Measurements from ENCODE around the gene PDCD5. TPM values are rescaled to one million over a fixed set of nuclear protein-coding genes. Genes with fewer than 3 reads are reported as not detected.
"Not testable (repeated sequence)": the region's sequence is repeated elsewhere in the genome, so short reads cannot be mapped to it uniquely, and the experiment has no call there.

PDCD5 gene
- total RNA-seq, 1 donor from 2014 or later: 64.3 TPM

GRCh38 chr19:32572700-32573491 lies 8.1 kb upstream of the PDCD5 start:
- ATAC-seq; intact Hi-C loops (cut with DNase I); DNase-seq (ENCODE audit: low spot score): not testable (repeated sequence)

- DNase-seq (ENCODE audit: low spot score) (no peak), ATAC-seq (no peak)
- intact Hi-C loops (cut with DNase I): no loop called here
Measured at GRCh38 chr19:32573492-32573794, 7.5 kb upstream of the PDCD5 start.

- ATAC-seq: no peak
- DNase-seq (ENCODE audit: low spot score): no peak
- intact Hi-C loops (cut with DNase I): no loop called here
Measured at GRCh38 chr19:32576790-32577189, 4.2 kb upstream of the PDCD5 start.

- ATAC-seq (peak; percentile 52), DNase-seq (ENCODE audit: low spot score) (no peak)
- intact Hi-C loops (cut with DNase I): no loop called here
Measured at GRCh38 chr19:32580353-32580900, 563 bp upstream of the PDCD5 start.

- intact Hi-C loops (cut with DNase I): no loop called here
- no peak for DNase-seq (ENCODE audit: low spot score)
- peak; percentile 33 for ATAC-seq
Measured at GRCh38 chr19:32581705-32582179, 752 bp downstream of the PDCD5 start.

- DNase-seq (ENCODE audit: low spot score); ATAC-seq; intact Hi-C loops (cut with DNase I): not testable (repeated sequence)
Measured at GRCh38 chr19:32587747-32588504, 6.9 kb downstream of the PDCD5 start.

- intact Hi-C loops (cut with DNase I): no loop called here
- DNase-seq (ENCODE audit: low spot score) (no peak), ATAC-seq (no peak)
Measured at GRCh38 chr19:32594021-32594420, 13.0 kb downstream of the PDCD5 start.

- DNase-seq (ENCODE audit: low spot score) (no peak), ATAC-seq (no peak)
- intact Hi-C loops (cut with DNase I): no loop called here
Measured at GRCh38 chr19:32595491-32595890, 14.5 kb downstream of the PDCD5 start.

GRCh38 chr19:32598022-32598421 lies 17.0 kb downstream of the PDCD5 start:
- no peak for ATAC-seq
- intact Hi-C loops (cut with DNase I): no loop called here
- DNase-seq (ENCODE audit: low spot score): no peak

- intact Hi-C loops (cut with DNase I): no loop called here
- no peak for DNase-seq (ENCODE audit: low spot score)
- no peak for ATAC-seq
Measured at GRCh38 chr19:32599258-32599657, 18.3 kb downstream of the PDCD5 start.

- DNase-seq (ENCODE audit: low spot score): no peak
- intact Hi-C loops (cut with DNase I): no loop called here
- peak; percentile 45 for ATAC-seq
Measured at GRCh38 chr19:32599736-32600157, 18.8 kb downstream of the PDCD5 start.

- no peak for ATAC-seq
- DNase-seq (ENCODE audit: low spot score): no peak
- intact Hi-C loops (cut with DNase I): no loop called here
Measured at GRCh38 chr19:32603961-32604360, 23.0 kb downstream of the PDCD5 start.

GRCh38 chr19:32605544-32605943 lies 24.6 kb downstream of the PDCD5 start:
- DNase-seq (ENCODE audit: low spot score) (no peak), ATAC-seq (no peak)
- intact Hi-C loops (cut with DNase I): no loop called here

GRCh38 chr19:32606289-32606688 lies 25.3 kb downstream of the PDCD5 start:
- intact Hi-C loops (cut with DNase I): no loop called here
- no peak for DNase-seq (ENCODE audit: low spot score)
- no peak for ATAC-seq

- DNase-seq (ENCODE audit: low spot score): peak; percentile 37
- no peak for ATAC-seq
- intact Hi-C loops (cut with DNase I): no loop called here
Measured at GRCh38 chr19:32607479-32607878, 26.5 kb downstream of the PDCD5 start.

- intact Hi-C loops (cut with DNase I): no loop called here
- peak; percentile 51 for DNase-seq (ENCODE audit: low spot score)
- ATAC-seq: peak; percentile 86
Measured at GRCh38 chr19:32611161-32611560, 30.2 kb downstream of the PDCD5 start.

- intact Hi-C loops (cut with DNase I): no loop called here
- DNase-seq (ENCODE audit: low spot score): no peak
- no peak for ATAC-seq
Measured at GRCh38 chr19:32613008-32613407, 32.0 kb downstream of the PDCD5 start.

GRCh38 chr19:32614916-32615315 lies 33.9 kb downstream of the PDCD5 start:
- intact Hi-C loops (cut with DNase I): no loop called here
- no peak for DNase-seq (ENCODE audit: low spot score)
- no peak for ATAC-seq

- DNase-seq (ENCODE audit: low spot score) (no peak), ATAC-seq (no peak)
- intact Hi-C loops (cut with DNase I): no loop called here
Measured at GRCh38 chr19:32615569-32615968, 34.6 kb downstream of the PDCD5 start.

GRCh38 chr19:32619051-32619685 lies 38.2 kb downstream of the PDCD5 start:
- intact Hi-C loops (cut with DNase I): no loop called here
- DNase-seq (ENCODE audit: low spot score) (no peak), ATAC-seq (no peak)

All from sciatic nerve (tissue), 2 donors.